Neural cell (in vitro differentiated cells): ENCODE measurements around the gene KCNQ2. TPM values are rescaled to one million over a fixed set of nuclear protein-coding genes. Genes with fewer than 3 reads are reported as not detected.

ENCODE experiments used
- H2AFZ ChIP-seq: fragments of 200-600, 300-800 bp; sonication (generic), shearing (Covaris generic); 2 replicates; pipeline ENCODE4 v1.6.0; 2014; ENCODE audit warnings: low read depth, mild to moderate bottlenecking, antibody characterized with exemption, low read length, moderate library complexity
- H3F3A ChIP-seq: fragments of 200-600 bp; shearing (Covaris generic); 2 replicates; pipeline ENCODE4 v1.6.1; 2016; ENCODE audit warnings: mild to moderate bottlenecking, moderate library complexity, mixed read lengths, antibody characterized with exemption, low read length; ENCODE audit not compliant: insufficient read depth, poor library complexity, severe bottlenecking
- H3K27ac ChIP-seq: fragments of 200-600, 300-800 bp; sonication (generic), shearing (Covaris generic); 2 replicates; pipeline ENCODE4 v1.5.1; 2014; ENCODE audit warnings: mild to moderate bottlenecking, low read length, moderate library complexity
- H3K27me3 ChIP-seq: fragments of 300-800, 200-600 bp; sonication (generic), shearing (Covaris generic); 2 replicates; pipeline ENCODE4 v1.6.0; 2014; ENCODE audit warnings: mild to moderate bottlenecking, low read depth, low read length, moderate library complexity; ENCODE audit not compliant: insufficient read depth
- H3K36me3 ChIP-seq: fragments of 300-800, 200-600 bp; sonication (generic), shearing (Covaris generic); 2 replicates; pipeline ENCODE4 v1.5.1; 2014; ENCODE audit warnings: mild to moderate bottlenecking, antibody characterized with exemption, low read length, moderate library complexity; ENCODE audit not compliant: insufficient read depth
- H3K4me2 ChIP-seq: fragments of 300-800, 200-600 bp; sonication (generic), shearing (Covaris generic); 2 replicates; pipeline ENCODE4 v1.6.0; 2014; ENCODE audit warnings: mild to moderate bottlenecking, low read length
- H3K4me3 ChIP-seq: fragments of 300-800, 200-600 bp; sonication (generic), shearing (Covaris generic); 2 replicates; pipeline ENCODE4 v1.5.1; 2014; ENCODE audit warnings: mild to moderate bottlenecking, low read length, moderate library complexity
- H3K79me2 ChIP-seq: fragments of 200-600 bp; shearing (Covaris generic); replicated peaks from 2 replicates; pipeline ENCODE4 v1.6.0; 2014; ENCODE audit warnings: mild to moderate bottlenecking, low read length, moderate library complexity; ENCODE audit not compliant: insufficient read depth
- H3K9ac ChIP-seq: fragments of 300-800, 200-600 bp; sonication (generic), shearing (Covaris generic); 2 replicates; pipeline ENCODE4 v1.6.1; 2016; ENCODE audit warnings: mild to moderate bottlenecking, low read length, mixed read lengths
- H3K9me2 ChIP-seq: fragments of 200-600 bp; shearing (Covaris generic); 2 replicates; pipeline ENCODE4 v1.6.1; 2016; ENCODE audit warnings: mild to moderate bottlenecking, low read length, mixed read lengths; ENCODE audit not compliant: insufficient read depth
- H3K9me3 ChIP-seq: fragments of 200-600, 300-800 bp; sonication (generic), shearing (Covaris generic); 2 replicates; pipeline ENCODE4 v1.6.1; 2016; ENCODE audit warnings: mild to moderate bottlenecking, mixed run types, low read length, moderate library complexity, mixed read lengths
- H4K20me1 ChIP-seq: fragments of 200-600 bp; shearing (Covaris generic); 2 replicates; pipeline ENCODE4 v1.6.1; 2016; ENCODE audit warnings: mild to moderate bottlenecking, mixed run types; ENCODE audit not compliant: insufficient read depth
- EP300 ChIP-seq: fragments of 450-650 bp; conservative IDR thresholded peaks from 2 replicates; pipeline ENCODE4 v1.6.1; 2014; ENCODE audit warnings: antibody characterized with exemption, mild to moderate bottlenecking, moderate library complexity; ENCODE audit not compliant: poor library complexity, severe bottlenecking
- EZH2 ChIP-seq: fragments of 200-600, 300-800 bp; shearing (Covaris generic), sonication (generic); IDR thresholded peaks from 2 replicates; pipeline ENCODE4 v1.6.1; 2014; ENCODE audit warnings: antibody characterized with exemption, low read length, borderline replicate concordance, mild to moderate bottlenecking; ENCODE audit not compliant: insufficient read depth, poor library complexity, severe bottlenecking
- MXI1 ChIP-seq: fragments of 450-650 bp; conservative IDR thresholded peaks from 2 replicates; pipeline ENCODE4 v1.6.1; 2014; ENCODE audit warnings: antibody characterized with exemption, mild to moderate bottlenecking; ENCODE audit not compliant: poor library complexity, severe bottlenecking
- POLR2AphosphoS5 ChIP-seq: IDR thresholded peaks from 2 replicates; pipeline ENCODE4 v1.6.1; 2012
- RAD21 ChIP-seq: fragments of 450-650 bp; conservative IDR thresholded peaks from 2 replicates; pipeline ENCODE4 v1.6.1; 2014; ENCODE audit warnings: antibody characterized with exemption, mild to moderate bottlenecking, moderate library complexity
- SMC3 ChIP-seq: fragments of 450-650 bp; conservative IDR thresholded peaks from 2 replicates; pipeline ENCODE4 v1.6.1; 2014; ENCODE audit warnings: antibody characterized with exemption, mild to moderate bottlenecking, moderate library complexity; ENCODE audit not compliant: poor library complexity
- TAF1 ChIP-seq: IDR thresholded peaks from 2 replicates; pipeline ENCODE4 v1.6.1; 2012; ENCODE audit warnings: low read depth
- polyA plus RNA-seq: library from polyadenylated mRNA; depleted of rRNA; stranded (reverse); fragments of >200 nt; gene quantifications from 2 replicates; pipeline ENCODE4 v1.2.3, GENCODE V29; 2014
- TF ChIP-seq, protein P1 (sequence below): IDR thresholded peaks from 2 replicates; pipeline ENCODE4 v1.6.1; 2012; ENCODE audit warnings: borderline replicate concordance
- TF ChIP-seq, protein P2 (sequence below): fragments of 450-650 bp; IDR thresholded peaks from 2 replicates; pipeline ENCODE4 v1.5.1; 2014; ENCODE audit warnings: antibody characterized with exemption, mild to moderate bottlenecking, moderate library complexity; ENCODE audit not compliant: poor library complexity, severe bottlenecking

Gene KCNQ2
- polyA plus RNA-seq, 1 donor from 2014 or later, result 84.7 TPM

DNA sequence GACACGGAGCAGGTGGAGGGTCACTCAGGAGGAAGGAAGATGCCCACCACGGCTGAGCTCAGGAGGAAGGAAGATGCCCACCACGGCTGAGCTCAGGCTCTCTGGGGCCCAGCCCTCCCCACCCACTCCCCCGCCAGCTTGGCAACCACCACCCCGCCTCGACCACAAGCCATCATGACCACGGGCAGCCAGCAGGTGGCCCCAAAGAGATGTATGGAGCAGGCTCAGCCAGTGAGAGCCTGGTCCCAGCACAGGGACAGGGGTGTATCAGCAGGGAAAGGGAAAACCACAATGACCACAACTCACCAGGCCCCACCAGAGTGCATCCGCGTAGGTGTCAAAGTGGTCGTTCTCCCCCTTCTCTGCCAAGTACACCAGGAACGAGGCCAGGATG is 30.4 kb downstream of the KCNQ2 start:
- H3K27ac ChIP-seq, result no peak overlapping the region
- H2AFZ ChIP-seq, result no peak overlapping the region
- H3K9me3 ChIP-seq, result no peaks in the 10 kb centered on the region
- no peaks in the 10 kb centered on the region for H3K27me3 ChIP-seq
- H3K4me3 ChIP-seq, result no peak overlapping the region
- peaks cover 31% of the 10 kb centered on the region for H3K79me2 ChIP-seq
- no peak overlapping the region for H3K9ac ChIP-seq
- H3K36me3 ChIP-seq, result no peaks in the 10 kb centered on the region
- no peaks in the 10 kb centered on the region for H3K9me2 ChIP-seq
- no peak overlapping the region for H3K4me2 ChIP-seq
- TF ChIP-seq, protein P1, sequence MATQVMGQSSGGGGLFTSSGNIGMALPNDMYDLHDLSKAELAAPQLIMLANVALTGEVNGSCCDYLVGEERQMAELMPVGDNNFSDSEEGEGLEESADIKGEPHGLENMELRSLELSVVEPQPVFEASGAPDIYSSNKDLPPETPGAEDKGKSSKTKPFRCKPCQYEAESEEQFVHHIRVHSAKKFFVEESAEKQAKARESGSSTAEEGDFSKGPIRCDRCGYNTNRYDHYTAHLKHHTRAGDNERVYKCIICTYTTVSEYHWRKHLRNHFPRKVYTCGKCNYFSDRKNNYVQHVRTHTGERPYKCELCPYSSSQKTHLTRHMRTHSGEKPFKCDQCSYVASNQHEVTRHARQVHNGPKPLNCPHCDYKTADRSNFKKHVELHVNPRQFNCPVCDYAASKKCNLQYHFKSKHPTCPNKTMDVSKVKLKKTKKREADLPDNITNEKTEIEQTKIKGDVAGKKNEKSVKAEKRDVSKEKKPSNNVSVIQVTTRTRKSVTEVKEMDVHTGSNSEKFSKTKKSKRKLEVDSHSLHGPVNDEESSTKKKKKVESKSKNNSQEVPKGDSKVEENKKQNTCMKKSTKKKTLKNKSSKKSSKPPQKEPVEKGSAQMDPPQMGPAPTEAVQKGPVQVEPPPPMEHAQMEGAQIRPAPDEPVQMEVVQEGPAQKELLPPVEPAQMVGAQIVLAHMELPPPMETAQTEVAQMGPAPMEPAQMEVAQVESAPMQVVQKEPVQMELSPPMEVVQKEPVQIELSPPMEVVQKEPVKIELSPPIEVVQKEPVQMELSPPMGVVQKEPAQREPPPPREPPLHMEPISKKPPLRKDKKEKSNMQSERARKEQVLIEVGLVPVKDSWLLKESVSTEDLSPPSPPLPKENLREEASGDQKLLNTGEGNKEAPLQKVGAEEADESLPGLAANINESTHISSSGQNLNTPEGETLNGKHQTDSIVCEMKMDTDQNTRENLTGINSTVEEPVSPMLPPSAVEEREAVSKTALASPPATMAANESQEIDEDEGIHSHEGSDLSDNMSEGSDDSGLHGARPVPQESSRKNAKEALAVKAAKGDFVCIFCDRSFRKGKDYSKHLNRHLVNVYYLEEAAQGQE, result no peak
- TF ChIP-seq RAD21, result peak; percentile 18
- TF ChIP-seq, protein P2, sequence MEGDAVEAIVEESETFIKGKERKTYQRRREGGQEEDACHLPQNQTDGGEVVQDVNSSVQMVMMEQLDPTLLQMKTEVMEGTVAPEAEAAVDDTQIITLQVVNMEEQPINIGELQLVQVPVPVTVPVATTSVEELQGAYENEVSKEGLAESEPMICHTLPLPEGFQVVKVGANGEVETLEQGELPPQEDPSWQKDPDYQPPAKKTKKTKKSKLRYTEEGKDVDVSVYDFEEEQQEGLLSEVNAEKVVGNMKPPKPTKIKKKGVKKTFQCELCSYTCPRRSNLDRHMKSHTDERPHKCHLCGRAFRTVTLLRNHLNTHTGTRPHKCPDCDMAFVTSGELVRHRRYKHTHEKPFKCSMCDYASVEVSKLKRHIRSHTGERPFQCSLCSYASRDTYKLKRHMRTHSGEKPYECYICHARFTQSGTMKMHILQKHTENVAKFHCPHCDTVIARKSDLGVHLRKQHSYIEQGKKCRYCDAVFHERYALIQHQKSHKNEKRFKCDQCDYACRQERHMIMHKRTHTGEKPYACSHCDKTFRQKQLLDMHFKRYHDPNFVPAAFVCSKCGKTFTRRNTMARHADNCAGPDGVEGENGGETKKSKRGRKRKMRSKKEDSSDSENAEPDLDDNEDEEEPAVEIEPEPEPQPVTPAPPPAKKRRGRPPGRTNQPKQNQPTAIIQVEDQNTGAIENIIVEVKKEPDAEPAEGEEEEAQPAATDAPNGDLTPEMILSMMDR, result peak; percentile 21
- no peak for TF ChIP-seq EP300
- TF ChIP-seq SMC3, result no peak
- TF ChIP-seq EZH2, result no peak
- no peak for TF ChIP-seq POLR2AphosphoS5
- no peak for TF ChIP-seq MXI1
- no peak for TF ChIP-seq TAF1
- no peaks in the 10 kb centered on the region for H4K20me1 ChIP-seq
- no peaks in the 10 kb centered on the region for H3F3A ChIP-seq

DNA sequence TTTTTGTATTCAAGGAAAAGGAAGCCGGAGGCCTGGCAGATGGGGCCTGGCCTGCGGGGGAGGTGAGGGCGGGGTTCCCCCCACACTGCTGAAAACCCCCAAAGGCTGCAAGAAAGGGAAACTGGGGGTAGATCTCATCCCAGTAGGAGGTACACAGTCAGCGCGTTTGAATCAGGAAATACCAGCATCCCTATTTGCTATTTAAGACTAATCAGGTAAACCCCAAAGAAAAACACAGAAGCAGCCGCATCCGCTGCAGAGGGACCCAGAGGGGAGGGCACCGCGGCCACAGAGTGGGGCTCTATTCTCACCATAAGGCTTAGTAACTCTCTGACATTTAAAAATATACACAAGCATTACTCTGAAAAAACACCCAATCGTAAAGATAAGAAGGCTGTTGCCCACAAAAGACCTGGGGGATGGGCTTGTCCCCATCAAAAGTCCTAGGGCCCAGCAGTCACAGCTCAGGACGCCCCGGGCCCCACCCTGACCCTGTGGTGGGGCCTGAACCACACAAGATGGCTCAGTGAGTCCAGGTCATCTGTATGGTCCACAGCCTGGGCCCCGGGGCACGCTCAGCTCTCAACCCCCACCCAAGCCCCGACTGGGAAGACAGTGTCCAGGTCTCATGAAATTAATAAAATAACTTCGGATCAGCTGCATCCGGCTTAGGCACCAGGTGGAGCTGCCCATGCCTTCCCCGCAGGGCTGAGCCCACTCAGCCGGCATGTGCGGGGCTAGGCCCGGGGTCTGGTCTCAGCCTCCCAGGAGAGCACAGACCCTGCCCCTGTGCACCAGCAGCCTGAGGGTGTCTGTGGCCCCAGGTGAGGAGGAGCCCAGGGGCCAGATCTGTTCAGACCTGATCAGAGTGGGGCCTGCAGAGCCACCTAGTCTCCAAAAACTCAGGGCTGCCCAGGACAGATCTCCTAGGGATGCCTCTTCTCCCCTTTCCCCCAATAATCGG is 31.0 kb downstream of the KCNQ2 start:
- H3K36me3 ChIP-seq, result no peaks in the 10 kb centered on the region
- no peaks in the 10 kb centered on the region for H3F3A ChIP-seq
- H3K4me3 ChIP-seq, result no peak overlapping the region
- no peaks in the 10 kb centered on the region for H3K9me2 ChIP-seq
- H3K4me2 ChIP-seq, result no peak overlapping the region
- no peak overlapping the region for H3K9ac ChIP-seq
- H3K79me2 ChIP-seq, result peaks cover 24% of the 10 kb centered on the region
- no peak overlapping the region for H3K27ac ChIP-seq
- TF ChIP-seq MXI1 (no peak), POLR2AphosphoS5 (no peak), EP300 (no peak), TAF1 (no peak), SMC3 (no peak), EZH2 (no peak), RAD21 (no peak)
- TF ChIP-seq, protein P2, result no peak
- TF ChIP-seq, protein P1, result no peak
- H2AFZ ChIP-seq, result no peak overlapping the region
- no peaks in the 10 kb centered on the region for H3K27me3 ChIP-seq
- no peaks in the 10 kb centered on the region for H4K20me1 ChIP-seq
- H3K9me3 ChIP-seq, result no peaks in the 10 kb centered on the region
